GM18507 (cell line): ENCODE measurements around the gene PRDM16.

Experiments
- DNase-seq: peaks from one replicate; pipeline ENCODE4 v3.0.0; 2011; ENCODE audit warnings: low read depth; ENCODE audit not compliant: insufficient read length; ENCODE audit errors: extremely low spot score
- FAIRE-seq: peaks from 2 replicates; lab custom pipeline; 2011; peaks lifted over from hg19 to GRCh38; lab: Jason Lieb, UNC

Gene PRDM16

GRCh38 chr1:3133686-3134085 lies 64.7 kb downstream of the PRDM16 start:
- no peak for FAIRE-seq
- DNase-seq = no peak

- DNase-seq (no peak), FAIRE-seq (no peak)
Observed at GRCh38 chr1:3134381-3135072, 65.5 kb downstream of the PRDM16 start.

DNA sequence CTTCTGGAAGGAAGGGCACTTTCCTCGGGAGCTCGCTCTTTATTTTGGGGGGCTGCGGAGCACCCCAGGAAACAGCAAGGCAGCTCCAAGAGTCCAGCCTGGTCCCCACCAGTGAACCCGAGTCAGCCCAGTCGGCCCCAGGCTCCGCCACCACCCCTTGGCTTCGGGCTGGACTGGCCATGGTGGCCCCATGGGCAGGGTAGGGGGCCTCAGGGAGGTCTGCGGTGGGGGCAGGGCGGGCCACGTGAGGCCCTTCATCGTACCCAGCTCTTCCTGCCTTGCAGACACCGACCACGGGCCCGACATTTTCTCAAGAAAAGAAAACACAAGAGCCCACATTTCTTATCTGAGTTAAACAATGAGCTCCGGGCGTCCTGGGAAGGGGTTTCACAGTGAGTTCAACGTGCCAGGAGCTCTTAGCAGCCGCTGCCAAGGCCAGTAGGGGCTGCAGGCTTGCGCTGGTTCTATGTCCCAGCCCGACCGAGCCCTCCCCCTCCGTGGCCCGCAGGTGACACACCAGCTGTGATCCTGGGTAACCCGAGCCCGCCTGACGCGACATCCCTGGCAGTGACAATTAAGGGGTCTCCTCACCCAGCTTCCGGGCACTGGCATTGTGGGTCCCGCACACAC lies 66.2 kb downstream of the PRDM16 start:
- no peak for DNase-seq
- no peak for FAIRE-seq

GRCh38 chr1:3135744-3136455 lies 66.9 kb downstream of the PRDM16 start:
- no peak for DNase-seq

GRCh38 chr1:3136532-3136931 lies 67.5 kb downstream of the PRDM16 start:
- DNase-seq = no peak
- FAIRE-seq = no peak

More at GRCh38 chr1:3135744-3136455, 66.9 kb downstream of the PRDM16 start:
- no peak for FAIRE-seq

DNA sequence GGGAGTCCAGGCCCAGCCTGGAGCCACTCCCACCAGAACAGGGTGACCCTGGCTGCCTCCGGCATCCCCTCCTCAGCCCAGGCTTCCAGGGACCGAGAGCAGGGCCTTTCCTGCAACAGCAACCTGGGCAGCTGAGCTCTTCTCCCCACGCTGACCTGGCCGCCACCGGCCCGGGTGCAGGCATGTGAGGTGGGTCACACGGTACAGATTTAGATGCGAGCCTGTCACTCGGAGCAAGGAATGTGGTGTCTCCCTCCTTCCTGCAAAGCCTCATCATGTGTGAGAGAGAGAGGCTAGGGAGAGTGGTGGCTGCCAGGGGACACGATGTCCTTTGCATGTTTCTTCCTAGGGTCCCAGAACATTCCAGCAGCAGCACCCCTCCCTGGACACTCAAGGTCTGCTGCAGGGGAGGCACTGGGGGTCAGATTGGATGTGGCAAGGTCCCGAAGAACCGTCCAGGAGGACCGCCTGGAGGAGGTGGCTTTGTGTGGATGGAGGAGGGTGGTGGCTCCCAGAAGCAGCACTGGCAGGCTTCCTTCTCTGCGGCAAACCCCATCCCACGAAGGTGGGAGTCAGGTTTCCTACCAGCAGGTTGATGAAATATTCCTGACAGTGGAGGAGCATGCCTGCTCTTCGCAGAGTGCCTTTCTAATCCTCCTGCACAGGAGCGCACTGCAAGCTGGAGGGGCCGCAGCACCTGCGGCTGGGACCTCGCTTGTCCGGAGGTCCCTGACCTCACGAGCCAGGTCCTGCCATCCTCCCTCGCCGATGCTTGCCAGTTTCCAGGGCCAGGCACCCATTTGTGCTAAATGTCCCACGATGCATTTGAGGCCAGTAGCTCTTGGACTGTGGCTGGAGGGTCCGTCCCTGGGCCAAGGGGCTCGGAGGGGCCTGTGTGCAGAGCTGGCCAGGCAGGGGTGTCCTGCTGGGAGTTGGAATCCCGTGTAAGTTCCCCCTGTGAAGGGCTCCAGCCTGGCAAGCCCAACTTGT lies 68.4 kb downstream of the PRDM16 start:
- DNase-seq (no peak), FAIRE-seq (no peak)

DNA sequence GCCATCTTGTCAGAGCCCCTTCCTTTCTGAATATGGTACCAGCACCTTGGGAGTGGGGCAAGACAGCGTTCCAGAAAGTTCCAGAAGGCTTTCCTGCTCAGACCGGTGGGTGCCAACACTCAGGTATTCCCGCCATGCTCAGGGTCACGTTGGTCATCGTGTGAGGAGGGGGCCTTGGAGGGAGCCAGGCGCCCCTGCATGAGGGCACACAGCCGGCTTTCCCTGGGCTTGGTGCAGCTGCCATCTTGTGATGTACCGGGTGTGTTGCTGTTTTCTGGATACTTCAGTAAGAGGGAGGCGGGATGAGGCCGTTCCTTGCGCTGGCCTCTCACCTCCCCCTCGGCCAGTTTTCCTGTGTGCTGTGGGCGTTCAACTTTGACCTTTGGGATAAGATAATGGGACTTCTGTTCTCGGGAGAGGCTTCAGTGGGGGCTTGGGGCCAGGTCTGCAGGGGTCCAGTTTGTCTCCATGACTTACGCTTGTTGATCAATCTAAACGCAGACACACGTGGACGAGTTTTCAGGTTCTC lies 69.7 kb downstream of the PRDM16 start:
- FAIRE-seq = no peak
- no peak for DNase-seq

GRCh38 chr1:3139451-3139852 lies 70.4 kb downstream of the PRDM16 start:
- FAIRE-seq (no peak), DNase-seq (no peak)

DNA sequence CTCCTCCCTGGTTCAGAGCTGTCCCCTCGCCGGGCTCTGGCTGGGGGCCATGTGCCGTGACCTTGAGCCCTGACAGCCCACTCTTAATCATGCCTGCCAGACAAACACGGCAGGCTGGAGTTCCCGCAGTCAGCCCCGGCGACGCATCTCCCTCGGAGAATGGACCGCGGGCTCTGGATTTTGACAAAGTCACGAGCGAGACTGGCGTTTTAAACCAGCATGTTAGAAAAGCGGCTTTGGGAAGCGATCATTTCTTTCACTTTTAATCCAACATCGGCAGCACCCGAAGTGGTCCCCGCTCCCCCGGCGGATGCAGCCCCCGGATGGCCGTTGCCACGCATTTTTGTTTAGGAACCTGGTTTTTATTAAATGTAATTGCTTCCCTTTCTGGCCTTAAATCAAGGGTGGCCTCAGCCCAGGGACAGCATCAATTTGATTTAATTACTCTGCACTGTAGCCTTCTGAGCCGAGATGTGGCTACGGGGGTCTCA lies 70.9 kb downstream of the PRDM16 start:
- DNase-seq = no peak
- no peak for FAIRE-seq

GRCh38 chr1:3140437-3140836 lies 71.4 kb downstream of the PRDM16 start:
- no peak for FAIRE-seq

GRCh38 chr1:3141129-3141528 lies 72.1 kb downstream of the PRDM16 start:
- DNase-seq (no peak), FAIRE-seq (no peak)

More at GRCh38 chr1:3140437-3140836, 71.4 kb downstream of the PRDM16 start:
- no peak for DNase-seq

DNA sequence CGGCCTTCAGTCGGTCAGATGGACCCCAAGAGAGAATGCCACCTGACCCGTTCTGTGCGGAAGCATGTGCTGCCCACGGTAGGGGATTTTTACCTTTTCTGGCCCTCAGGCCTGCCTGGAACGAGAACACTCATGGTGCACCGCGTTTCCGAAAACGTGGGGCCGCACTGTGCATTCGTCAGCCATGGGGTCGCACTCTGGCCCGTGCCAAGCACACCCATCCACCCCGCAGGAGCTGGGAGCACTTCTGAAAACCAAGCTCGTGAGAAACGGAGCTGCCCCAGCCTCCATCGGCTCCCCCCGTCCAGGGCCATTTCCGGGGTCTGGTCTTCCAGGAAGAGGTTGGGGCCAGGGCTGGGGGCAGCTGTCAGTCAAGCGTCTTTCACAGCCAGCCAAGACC lies 72.8 kb downstream of the PRDM16 start:
- DNase-seq = no peak
- no peak for FAIRE-seq

- FAIRE-seq = no peak
Observed at GRCh38 chr1:3142236-3142635, 73.2 kb downstream of the PRDM16 start.

GRCh38 chr1:3142751-3143150 lies 73.7 kb downstream of the PRDM16 start:
- DNase-seq (no peak), FAIRE-seq (no peak)

More at GRCh38 chr1:3142236-3142635, 73.2 kb downstream of the PRDM16 start:
- DNase-seq = no peak

DNA sequence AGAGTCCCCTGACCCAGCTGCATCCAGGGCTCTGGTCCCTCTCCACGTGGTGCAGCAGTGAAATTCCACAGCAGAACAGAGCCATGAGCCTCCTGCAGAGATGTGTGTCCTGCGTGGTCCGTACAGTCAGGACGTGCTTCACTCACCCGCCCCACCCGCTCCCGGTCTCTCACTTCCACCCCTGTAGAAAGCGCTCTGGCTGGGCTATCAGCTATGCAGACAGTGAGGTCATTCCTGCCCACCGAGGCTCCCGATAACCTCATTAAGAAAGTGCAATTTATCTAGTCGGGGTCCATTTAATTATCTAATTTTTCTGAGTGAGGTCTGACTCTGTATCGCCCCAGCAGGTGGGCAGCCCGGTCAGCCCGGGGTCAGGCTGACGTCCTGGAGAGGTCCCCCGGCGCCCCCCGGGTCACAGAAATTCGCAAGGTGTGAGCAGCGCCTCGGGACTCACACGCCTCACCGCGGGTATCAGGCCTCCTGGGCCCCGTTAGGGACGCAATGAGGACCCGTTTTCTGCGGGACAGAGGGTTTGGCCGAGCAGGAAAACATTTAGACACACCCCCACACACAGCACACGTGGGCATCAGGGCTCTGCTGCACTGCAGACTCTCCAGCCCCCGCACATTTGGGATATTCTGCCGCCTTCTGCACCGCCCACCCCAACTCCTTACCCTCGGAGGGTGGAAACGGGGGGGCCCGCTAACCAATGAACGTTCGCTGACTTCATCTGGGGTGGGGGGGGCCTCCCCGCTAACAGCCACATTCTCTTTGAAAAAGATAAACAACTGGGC lies 76.7 kb downstream of the PRDM16 start:
- no peak for FAIRE-seq
- no peak for DNase-seq

- FAIRE-seq (no peak), DNase-seq (no peak)
Observed at GRCh38 chr1:3146458-3146857, 77.5 kb downstream of the PRDM16 start.

DNA sequence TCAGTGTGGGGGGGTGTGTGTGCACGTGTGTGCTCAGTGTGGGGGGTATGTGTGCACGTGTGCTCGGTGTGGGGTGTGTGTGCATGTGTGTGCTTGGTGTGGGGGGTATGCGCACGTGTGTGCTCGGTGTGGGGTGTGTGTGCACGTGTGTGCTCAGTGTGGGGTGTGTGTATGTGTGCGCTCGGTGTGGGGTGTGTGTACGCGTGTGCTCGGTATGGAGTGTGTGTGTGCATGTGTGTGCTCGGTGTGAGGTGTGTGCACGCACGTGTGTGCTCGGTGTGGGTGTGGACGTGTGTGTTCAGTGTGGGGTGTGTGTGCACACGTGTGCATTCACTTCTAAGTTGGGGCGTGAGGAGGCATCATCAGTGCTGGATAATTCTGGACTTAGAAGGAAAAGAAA lies 77.9 kb downstream of the PRDM16 start:
- FAIRE-seq = no peak
- DNase-seq = no peak

DNA sequence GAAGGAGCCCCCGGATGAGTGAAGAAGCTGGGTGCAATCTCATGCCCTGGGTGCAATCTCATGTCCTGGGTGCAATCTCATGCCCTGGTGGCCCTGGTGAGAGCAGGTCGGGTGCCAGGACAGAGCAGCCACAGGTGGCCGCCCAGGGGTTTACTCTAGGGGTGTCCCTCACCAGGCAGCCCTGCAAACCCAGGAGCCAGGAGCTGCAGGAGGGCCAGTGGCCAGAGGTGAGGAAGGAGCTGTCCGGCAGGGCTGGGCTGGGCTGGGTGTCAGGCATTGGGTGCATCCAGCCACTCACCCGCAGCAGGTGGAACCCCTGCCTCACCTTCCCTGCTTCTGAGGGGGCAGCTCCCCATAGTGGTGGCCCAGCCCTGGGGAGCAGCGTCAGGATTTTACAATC lies 79.2 kb downstream of the PRDM16 start:
- DNase-seq (no peak), FAIRE-seq (no peak)
